Measurements from ENCODE around the gene LHPP.

GRCh38 chr10:124607693-124608092, 146.1 kb downstream of the LHPP start:
- TF ChIP-seq CTCF (conservative IDR thresholded peaks at IDR 0.05) (no peak), EZH2 (IDR thresholded peaks at IDR 0.05; ENCODE audit: low read depth) (no peak)
